A549 treated with DMSO at 1 μM for 4 hours (cell line): ENCODE results near the gene CES3. TPM values are rescaled to one million over a fixed set of nuclear protein-coding genes. Genes with fewer than 3 reads are reported as not detected.

ENCODE experiments used
- total RNA-seq: library from RNA; stranded (reverse); fragments of 200-300 nt; extraction: Qiagen RNA extraction; gene quantifications from 5 replicates; pipeline ENCODE4 v1.2.3, GENCODE V29; 2022; ENCODE audit warnings: low read depth

The CES3 gene, protein sequence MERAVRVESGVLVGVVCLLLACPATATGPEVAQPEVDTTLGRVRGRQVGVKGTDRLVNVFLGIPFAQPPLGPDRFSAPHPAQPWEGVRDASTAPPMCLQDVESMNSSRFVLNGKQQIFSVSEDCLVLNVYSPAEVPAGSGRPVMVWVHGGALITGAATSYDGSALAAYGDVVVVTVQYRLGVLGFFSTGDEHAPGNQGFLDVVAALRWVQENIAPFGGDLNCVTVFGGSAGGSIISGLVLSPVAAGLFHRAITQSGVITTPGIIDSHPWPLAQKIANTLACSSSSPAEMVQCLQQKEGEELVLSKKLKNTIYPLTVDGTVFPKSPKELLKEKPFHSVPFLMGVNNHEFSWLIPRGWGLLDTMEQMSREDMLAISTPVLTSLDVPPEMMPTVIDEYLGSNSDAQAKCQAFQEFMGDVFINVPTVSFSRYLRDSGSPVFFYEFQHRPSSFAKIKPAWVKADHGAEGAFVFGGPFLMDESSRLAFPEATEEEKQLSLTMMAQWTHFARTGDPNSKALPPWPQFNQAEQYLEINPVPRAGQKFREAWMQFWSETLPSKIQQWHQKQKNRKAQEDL
- total RNA-seq, result 1.7 to 2.1 TPM (median 2.1 TPM) in 5 replicates

DNA sequence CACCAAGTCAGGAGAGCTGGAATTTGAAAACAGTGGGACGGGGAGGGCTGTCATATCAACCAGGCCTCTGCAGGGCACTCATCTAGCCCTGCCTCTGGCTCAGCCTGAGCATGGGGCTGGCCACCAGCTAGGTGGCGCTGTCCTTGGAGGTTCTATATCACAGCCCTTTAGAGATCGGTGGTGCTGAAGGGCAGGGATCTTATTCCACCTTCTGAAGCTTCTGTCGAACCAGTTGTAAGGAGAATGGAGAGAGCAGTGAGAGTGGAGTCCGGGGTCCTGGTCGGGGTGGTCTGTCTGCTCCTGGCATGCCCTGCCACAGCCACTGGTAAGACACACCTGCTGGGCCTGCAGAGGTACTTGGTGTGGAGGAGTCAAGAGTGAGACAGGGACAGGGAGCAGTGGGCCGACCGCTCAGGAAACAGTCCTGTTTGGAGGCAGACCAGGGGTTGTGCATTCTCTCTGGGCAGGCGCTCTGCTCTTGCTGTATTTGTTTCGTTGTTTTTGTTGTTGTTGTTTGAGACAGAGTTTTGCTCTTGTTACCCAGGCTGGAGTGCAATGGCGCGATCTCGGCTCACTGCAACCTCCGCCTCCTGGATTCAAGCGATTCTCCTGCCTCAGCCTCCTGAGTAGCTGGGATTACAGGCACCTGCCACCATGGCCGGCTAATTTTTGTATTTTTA lies at the start of gene CES3:
TSS of gene CES3 (plus strand) at position 202 of the 680 bp plus-strand sequence. CDS start at position 244, 42 bp downstream.

DNA sequence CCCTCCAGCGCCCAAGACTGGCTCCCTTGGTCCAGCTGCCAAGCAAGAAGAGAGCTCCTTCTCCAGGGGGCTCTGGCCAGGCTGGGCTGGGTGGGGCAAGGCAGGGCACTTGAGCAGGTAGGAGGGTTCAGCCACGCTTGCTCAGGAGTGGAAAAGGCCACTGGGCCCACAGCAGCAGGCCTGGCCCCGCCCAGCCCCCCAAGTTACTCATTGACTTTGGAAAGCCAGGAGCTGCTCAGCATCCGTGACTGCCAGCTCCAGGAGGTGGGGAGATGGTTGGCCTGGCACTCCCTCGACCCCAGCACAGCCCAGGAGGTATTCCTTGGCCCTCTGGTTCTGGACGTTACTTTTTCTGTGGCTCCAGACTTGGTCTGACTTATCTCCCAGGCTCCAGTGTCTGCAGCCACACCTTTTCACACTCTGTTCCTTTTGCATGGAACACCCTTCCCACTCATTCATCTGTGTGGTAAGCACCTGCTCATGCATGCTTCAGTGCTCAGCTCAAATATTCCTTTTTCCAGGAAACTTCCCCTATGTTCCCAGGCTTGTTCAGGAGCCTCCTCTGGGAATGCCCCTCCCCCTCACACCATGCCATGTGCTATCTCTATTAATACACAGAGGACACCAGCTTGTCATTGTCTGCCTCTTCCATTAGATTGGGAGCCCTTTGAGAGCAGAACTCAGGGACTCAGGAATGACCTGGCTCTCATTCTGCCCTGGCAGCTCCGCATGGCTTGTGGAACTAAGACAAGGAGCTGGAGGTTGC lies 42.1 kb upstream of the CES3 start, which contains the start of gene CDH16:
TSS of gene CDH16 (minus strand) at position 83 of the 766 bp plus-strand sequence. CDS start 820 bp downstream, outside the sequence.

DNA sequence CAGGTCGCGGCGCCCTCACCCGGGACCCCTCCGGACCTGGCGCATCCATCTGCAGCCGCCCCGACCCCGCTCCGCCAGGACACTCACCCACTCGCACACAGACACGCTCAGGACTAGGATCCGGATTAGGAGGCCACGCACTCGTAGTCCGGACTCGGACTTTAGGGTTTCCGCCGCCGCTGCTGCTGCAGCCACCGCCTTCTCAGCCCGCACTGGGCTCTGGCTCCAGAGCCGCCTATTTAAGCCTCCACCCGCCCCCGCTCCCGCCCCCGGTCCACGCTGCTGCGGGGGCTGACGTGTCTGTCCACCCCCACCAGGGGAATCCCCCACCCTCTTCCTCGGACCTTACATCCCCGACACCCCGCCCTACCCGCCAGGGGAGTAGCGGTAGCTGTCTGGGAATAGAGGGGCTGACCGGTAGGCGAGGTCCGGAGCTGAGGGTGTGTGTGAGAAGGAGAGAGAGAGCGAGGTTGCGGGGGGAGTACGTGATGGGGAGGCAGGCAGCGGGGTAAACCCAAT lies 35.7 kb upstream of the CES3 start, which contains the start of gene RRAD:
TSS of gene RRAD (minus strand) at position 214 of the 519 bp plus-strand sequence. CDS start 356 bp downstream, outside the sequence.

DNA sequence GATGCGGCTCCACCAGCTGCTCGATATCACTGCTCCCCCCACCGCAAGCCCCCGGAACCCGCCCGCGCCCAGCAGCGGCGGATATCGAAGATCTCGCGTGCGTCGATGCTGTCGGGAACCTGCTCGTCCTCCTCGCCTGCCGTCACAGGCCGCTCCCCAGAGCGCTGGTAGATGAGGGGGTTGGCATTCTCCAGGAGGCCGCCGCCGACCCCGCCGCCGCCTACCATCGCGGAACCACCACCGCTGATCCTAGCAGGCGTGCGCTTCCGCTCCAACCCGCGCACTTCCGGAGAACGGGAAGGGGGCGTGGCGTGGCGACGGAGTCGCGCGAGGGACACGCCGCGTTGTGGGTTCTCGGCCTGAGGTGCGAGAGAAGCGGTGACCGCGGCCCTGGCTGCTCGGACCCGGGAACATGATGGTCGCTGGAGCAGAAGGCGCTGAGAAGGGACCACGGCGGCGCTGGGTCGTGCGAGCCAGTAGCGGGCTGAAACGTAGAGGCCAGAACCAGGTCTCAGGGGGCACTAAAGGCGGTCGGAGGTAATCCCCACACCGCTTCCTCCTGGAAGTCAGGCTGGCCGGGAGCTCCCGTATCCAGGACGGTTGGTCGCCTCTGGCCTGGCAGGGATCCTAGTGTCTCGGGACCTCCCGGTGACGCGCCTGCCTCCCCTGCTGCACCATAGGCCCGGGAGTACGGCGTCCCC lies 26.8 kb upstream of the CES3 start, which contains the start of gene CIAO2B:
TSS of gene CIAO2B (minus strand) at position 265 of the 701 bp plus-strand sequence. CDS start at position 227, 38 bp downstream.

DNA sequence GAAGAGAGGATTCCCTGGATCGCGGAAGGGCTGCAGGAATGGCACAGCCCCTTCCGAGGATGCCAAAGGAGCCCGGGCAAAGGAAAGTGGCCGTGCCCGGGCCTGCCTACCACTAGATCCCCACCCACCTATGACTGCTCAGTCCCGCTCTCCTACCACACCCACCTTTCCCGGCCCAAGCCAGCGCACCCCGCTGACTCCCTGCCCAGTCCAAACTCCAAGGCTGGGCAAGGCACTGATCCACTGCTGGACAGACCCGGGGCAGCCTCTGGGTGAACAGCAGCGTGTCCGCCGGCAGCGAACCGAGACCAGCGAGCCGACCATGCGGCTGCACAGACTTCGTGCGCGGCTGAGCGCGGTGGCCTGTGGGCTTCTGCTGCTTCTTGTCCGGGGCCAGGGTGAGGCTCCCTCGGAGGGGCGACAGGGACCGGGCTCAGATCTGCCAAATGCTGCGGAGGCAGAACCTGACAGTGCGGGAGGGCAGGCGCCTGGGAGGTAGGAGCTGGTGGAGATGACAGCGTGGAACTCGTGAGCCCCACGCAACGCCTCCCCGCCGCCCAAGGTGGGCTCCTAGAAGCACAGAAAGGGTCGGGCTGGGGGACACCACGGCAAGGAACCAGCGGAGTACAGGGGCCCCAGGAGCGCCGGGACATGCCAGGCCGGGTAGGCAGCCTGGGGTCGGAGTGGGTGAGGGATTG lies 25.6 kb upstream of the CES3 start, which contains the start of gene CES2:
TSS of gene CES2 (plus strand) at position 203 of the 698 bp plus-strand sequence. CDS start at position 323, 120 bp downstream.

DNA sequence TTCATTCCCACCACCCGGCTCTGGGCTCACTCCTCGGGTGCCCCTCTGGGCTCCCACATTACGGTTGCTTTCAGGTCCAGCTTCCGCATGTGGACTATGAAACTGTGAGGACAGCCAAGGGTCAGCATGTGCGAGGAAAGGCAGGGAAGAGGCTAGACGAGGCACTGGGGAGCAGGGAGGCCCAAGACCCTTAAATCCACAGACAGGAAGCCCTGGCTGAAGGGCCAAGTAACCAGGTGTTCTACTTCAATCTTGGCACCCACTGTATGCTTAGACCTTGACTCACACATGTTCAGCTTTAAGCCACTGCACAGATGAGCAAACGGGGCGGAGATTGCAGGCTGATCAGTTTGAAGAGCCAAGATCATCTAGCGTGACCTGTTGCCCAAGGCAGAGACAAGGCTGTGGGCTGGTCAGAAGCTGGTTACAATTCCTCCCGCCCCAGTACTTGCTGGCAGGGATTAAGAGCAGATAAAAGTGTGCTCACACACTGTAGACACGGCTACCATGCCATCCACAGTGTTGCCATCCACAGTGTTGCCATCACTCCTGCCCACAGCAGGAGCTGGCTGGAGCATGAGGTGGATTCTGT lies 27.2 kb downstream of the CES3 start, which contains the start of gene CES4A:
TSS of gene CES4A (plus strand) at position 393 of the 592 bp plus-strand sequence. CDS start at position 577, 184 bp downstream.

Other genes starting within 250 kb of the CES3 start
- 47.0 to 57.1 TPM (median 56.7 TPM) in 5 replicates for gene DYNC1LI2, start 209.7 kb upstream of the CES3 start, total RNA-seq
- 0.03 to 0.17 TPM in 2 of 5 replicates, not detected in the others for gene TERB1, start 159.7 kb upstream of the CES3 start, total RNA-seq
- 66.3 to 74.9 TPM (median 71.6 TPM) in 5 replicates for gene NAE1, start 130.3 kb upstream of the CES3 start, total RNA-seq
- gene CA7, start 116.9 kb upstream of the CES3 start, total RNA-seq, result 0.05 to 0.08 TPM in 2 of 5 replicates, not detected in the others
- gene PDP2, start 80.8 kb upstream of the CES3 start, total RNA-seq, result 5.5 to 7.8 TPM (median 6.3 TPM) in 5 replicates
- gene CDH16, start 42.4 kb upstream of the CES3 start, total RNA-seq, result 0.15 to 0.26 TPM (median 0.16 TPM) in 5 replicates
- gene RRAD, start 35.7 kb upstream of the CES3 start, total RNA-seq, result 9.6 to 19.5 TPM (median 11.4 TPM) in 5 replicates
- gene CIAO2B, start 26.9 kb upstream of the CES3 start, total RNA-seq, result 131 to 174 TPM (median 163 TPM) in 5 replicates
- 27.9 to 31.7 TPM (median 28.9 TPM) in 5 replicates for gene CES2, start 25.8 kb upstream of the CES3 start, total RNA-seq
- 1.2 to 2.1 TPM (median 1.7 TPM) in 5 replicates for gene CES4A, start 27.3 kb downstream of the CES3 start, total RNA-seq
- 49.8 to 56.1 TPM (median 50.4 TPM) in 5 replicates for gene CBFB, start 67.9 kb downstream of the CES3 start, total RNA-seq
- 24.2 to 27.0 TPM (median 25.3 TPM) in 5 replicates for gene PHAF1, start 148.7 kb downstream of the CES3 start, total RNA-seq
- gene B3GNT9, start 189.7 kb downstream of the CES3 start, total RNA-seq, result 6.2 to 8.7 TPM (median 7.8 TPM) in 5 replicates
- 14.3 to 19.1 TPM (median 18.5 TPM) in 5 replicates for gene TRADD, start 198.6 kb downstream of the CES3 start, total RNA-seq
- gene FBXL8, start 198.7 kb downstream of the CES3 start, total RNA-seq, result 6.1 to 10.3 TPM (median 7.8 TPM) in 5 replicates
- 10.6 to 19.1 TPM (median 15.0 TPM) in 5 replicates for gene HSF4, start 203.5 kb downstream of the CES3 start, total RNA-seq
- gene NOL3, start 209.3 kb downstream of the CES3 start, total RNA-seq, result 38.3 to 52.2 TPM (median 50.1 TPM) in 5 replicates
- gene MATCAP1, start 222.7 kb downstream of the CES3 start, total RNA-seq, result 4.0 to 7.4 TPM (median 5.9 TPM) in 5 replicates
- gene EXOC3L1, start 228.9 kb downstream of the CES3 start, total RNA-seq, result 0.03 to 0.14 TPM (median 0.05 TPM) in 4 of 5 replicates, not detected in the other
- 81.8 to 102 TPM (median 93.3 TPM) in 5 replicates for gene E2F4, start 230.9 kb downstream of the CES3 start, total RNA-seq
- gene ELMO3, start 237.9 kb downstream of the CES3 start, total RNA-seq, result 0.87 to 1.7 TPM (median 1.3 TPM) in 5 replicates